ENCODE measurements around the gene TSC22D1. TPM values are rescaled to one million over a fixed set of nuclear protein-coding genes. Genes with fewer than 3 reads are reported as not detected.
A peak's percentile ranks its signal among the peaks of the same experiment; 100 is the strongest.

TSC22D1 gene
- total and polyA plus RNA-seq, 3 experiments from 2014 or later, result 8.5 to 10.3 (median 10.0) TPM

DNA sequence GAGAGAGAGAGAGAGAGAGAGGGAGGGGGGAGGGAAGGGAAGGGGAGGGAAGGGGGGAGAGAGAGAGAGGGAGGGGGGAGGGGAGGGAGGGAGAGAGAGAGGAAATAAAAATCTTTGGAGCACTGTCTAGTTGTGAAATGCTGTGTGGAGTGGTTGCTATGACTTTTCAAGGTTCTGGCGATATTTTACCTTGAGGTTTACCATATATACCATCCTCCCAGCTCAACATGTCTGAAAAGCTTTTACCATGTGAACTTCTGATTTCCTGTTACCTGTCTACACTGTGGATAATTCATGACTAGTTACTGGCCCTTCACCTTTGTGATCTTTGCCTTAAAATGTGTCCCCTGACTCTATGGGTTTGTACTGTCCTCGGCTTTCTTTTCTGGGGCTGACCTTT lies 164.3 kb downstream of the TSC22D1 start:
- CTCF ChIA-PET, result no interaction called here
- Histone ChIP-seq H3K36me3 (ENCODE audit: insufficient read depth, low read length) (no peaks in the 10 kb centered on the region), H3K27me3 (ENCODE audit: insufficient read depth, low read length, poor library complexity, severe bottlenecking) (no peaks in the 10 kb centered on the region), H3K9me3 (ENCODE audit: low read length) (no peaks in the 10 kb centered on the region), H3K4me1 (ENCODE audit: insufficient read depth, low read length) (no peaks in the 10 kb centered on the region), H3K27ac (ENCODE audit: low read depth, low read length) (no peak overlapping the region), H3K4me3 (ENCODE audit: low read length) (no peak overlapping the region)
- Mint-ChIP-seq H3K27ac (no peak overlapping the region), H3K27me3 (peaks cover 1 to 9% of the 10 kb centered on the region in 2 donors), H3K4me1 (no peaks in the 10 kb centered on the region), H3K4me3 (no peak overlapping the region), H3K36me3 (no peaks in the 10 kb centered on the region), H3K9me3 (no peaks in the 10 kb centered on the region)
- POLR2A ChIA-PET, result no interaction called here
- DNase-seq, result no peak

GRCh38 chr13:44410328-44410859 lies 165.7 kb downstream of the TSC22D1 start:
- Mint-ChIP-seq H3K36me3 (no peaks in the 10 kb centered on the region), H3K27me3 (peaks cover 1 to 5% of the 10 kb centered on the region in 2 donors), H3K4me3 (peak overlapping the region in 1 of 7 donors; percentile 1), H3K4me1 (no peaks in the 10 kb centered on the region), H3K27ac (no peak overlapping the region), H3K9me3 (no peaks in the 10 kb centered on the region)
- no peaks in the 10 kb centered on the region for H3K36me3 ChIP-seq (ENCODE audit: insufficient read depth, low read length)
- DNase-seq, result no peak
- H3K27me3 ChIP-seq (ENCODE audit: insufficient read depth, low read length, poor library complexity, severe bottlenecking), result no peaks in the 10 kb centered on the region
- no peaks in the 10 kb centered on the region for H3K4me1 ChIP-seq (ENCODE audit: insufficient read depth, low read length)
- no peaks in the 10 kb centered on the region for H3K9me3 ChIP-seq (ENCODE audit: low read length)
- no peak overlapping the region for H3K27ac ChIP-seq (ENCODE audit: low read depth, low read length)
- ChIA-PET CTCF (no interaction called here), POLR2A (no interaction called here)
- no peak overlapping the region for H3K4me3 ChIP-seq (ENCODE audit: low read length)

DNA sequence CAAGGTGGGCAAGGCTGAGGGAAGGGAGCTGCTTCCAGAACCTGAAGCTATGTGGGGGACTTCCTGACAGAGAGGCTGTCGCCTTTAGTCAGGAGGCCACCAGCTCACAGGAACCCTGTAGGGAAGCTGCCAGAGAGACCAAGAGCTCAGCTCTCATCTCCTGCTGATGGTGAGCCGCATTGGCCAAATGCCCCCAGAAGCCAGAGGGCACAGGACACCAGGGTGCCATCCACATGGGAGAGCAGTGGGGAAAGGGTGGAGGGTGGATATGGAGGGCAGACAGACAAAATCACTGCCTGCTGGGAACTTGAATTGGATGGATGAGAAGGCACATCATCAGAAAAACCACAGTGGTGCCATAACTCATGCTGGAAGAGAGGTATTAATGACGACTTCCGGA lies 166.5 kb downstream of the TSC22D1 start:
- no peak for DNase-seq
- H3K4me1 ChIP-seq (ENCODE audit: insufficient read depth, low read length), result no peaks in the 10 kb centered on the region
- Mint-ChIP-seq H3K4me1 (no peaks in the 10 kb centered on the region), H3K36me3 (no peaks in the 10 kb centered on the region), H3K27me3 (peaks cover 1 to 9% of the 10 kb centered on the region in 2 donors), H3K4me3 (no peak overlapping the region), H3K27ac (no peak overlapping the region), H3K9me3 (no peaks in the 10 kb centered on the region)
- ChIA-PET CTCF (no interaction called here), POLR2A (no interaction called here)
- no peak overlapping the region for H3K27ac ChIP-seq (ENCODE audit: low read depth, low read length)
- no peaks in the 10 kb centered on the region for H3K9me3 ChIP-seq (ENCODE audit: low read length)
- no peaks in the 10 kb centered on the region for H3K36me3 ChIP-seq (ENCODE audit: insufficient read depth, low read length)
- H3K4me3 ChIP-seq (ENCODE audit: low read length), result no peak overlapping the region
- H3K27me3 ChIP-seq (ENCODE audit: insufficient read depth, low read length, poor library complexity, severe bottlenecking), result no peaks in the 10 kb centered on the region

DNA sequence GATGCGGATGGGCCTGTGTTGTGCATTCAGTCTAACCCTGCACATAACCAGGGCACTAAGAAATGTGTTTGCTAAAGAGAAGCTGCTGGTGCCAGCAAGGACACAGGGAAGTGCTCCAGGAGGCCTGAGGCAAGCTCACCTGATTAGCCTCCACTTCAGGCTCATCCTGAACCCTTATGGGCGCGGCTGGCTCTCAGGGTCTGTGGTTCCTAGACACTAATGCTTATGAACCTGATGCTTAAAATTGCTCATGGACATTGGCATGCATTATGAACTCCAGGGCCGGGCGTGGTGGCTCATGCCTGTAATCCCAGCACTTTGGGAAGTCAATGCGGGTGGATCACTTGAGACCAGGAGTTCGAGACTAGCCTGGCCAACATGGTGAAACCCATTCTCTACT lies 168.2 kb downstream of the TSC22D1 start:
- H3K27me3 Mint-ChIP-seq, result peaks cover 0 to 17% of the 10 kb centered on the region in 2 donors
- H3K4me1 ChIP-seq (ENCODE audit: insufficient read depth, low read length), result no peaks in the 10 kb centered on the region
- no peak for DNase-seq
- no peak overlapping the region for H3K27ac ChIP-seq (ENCODE audit: low read depth, low read length)
- no peak overlapping the region for H3K4me3 ChIP-seq (ENCODE audit: low read length)
- no peaks in the 10 kb centered on the region for H3K4me1 Mint-ChIP-seq
- no peak overlapping the region for H3K27ac Mint-ChIP-seq
- H3K27me3 ChIP-seq (ENCODE audit: insufficient read depth, low read length, poor library complexity, severe bottlenecking), result no peaks in the 10 kb centered on the region
- no peak overlapping the region for H3K4me3 Mint-ChIP-seq
- H3K36me3 Mint-ChIP-seq, result no peaks in the 10 kb centered on the region
- no peaks in the 10 kb centered on the region for H3K9me3 Mint-ChIP-seq
- CTCF ChIA-PET, result no interaction called here
- POLR2A ChIA-PET, result no interaction called here
- no peaks in the 10 kb centered on the region for H3K36me3 ChIP-seq (ENCODE audit: insufficient read depth, low read length)
- H3K9me3 ChIP-seq (ENCODE audit: low read length), result no peaks in the 10 kb centered on the region

DNA sequence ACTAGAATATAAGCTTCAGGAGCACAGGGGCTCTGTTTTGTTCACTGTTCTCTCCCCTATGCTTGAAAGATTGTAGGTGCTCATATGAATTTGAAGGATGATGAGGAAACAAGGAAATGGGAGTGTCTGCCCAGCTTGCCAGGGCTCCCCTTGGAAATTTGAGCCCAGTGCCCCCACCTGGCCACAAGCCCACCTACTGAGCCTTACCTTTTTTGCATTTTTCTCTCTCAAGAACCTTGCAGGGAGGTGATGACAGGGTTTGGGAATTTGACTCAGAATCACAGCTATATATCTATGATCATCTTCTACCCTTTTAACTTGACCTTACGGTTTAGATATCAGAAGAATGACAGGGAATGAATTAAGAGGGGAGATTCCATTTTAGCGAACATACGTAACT lies 168.8 kb downstream of the TSC22D1 start:
- H3K27ac Mint-ChIP-seq, result no peak overlapping the region
- Histone ChIP-seq H3K4me3 (ENCODE audit: low read length) (no peak overlapping the region), H3K27ac (ENCODE audit: low read depth, low read length) (no peak overlapping the region), H3K27me3 (ENCODE audit: insufficient read depth, low read length, poor library complexity, severe bottlenecking) (no peaks in the 10 kb centered on the region), H3K4me1 (ENCODE audit: insufficient read depth, low read length) (no peaks in the 10 kb centered on the region), H3K36me3 (ENCODE audit: insufficient read depth, low read length) (no peaks in the 10 kb centered on the region), H3K9me3 (ENCODE audit: low read length) (no peaks in the 10 kb centered on the region)
- DNase-seq, result no peak
- ChIA-PET POLR2A (no interaction called here), CTCF (no interaction called here)
- no peaks in the 10 kb centered on the region for H3K36me3 Mint-ChIP-seq
- peaks cover 0 to 17% of the 10 kb centered on the region in 2 donors for H3K27me3 Mint-ChIP-seq
- no peaks in the 10 kb centered on the region for H3K9me3 Mint-ChIP-seq
- no peak overlapping the region for H3K4me3 Mint-ChIP-seq
- H3K4me1 Mint-ChIP-seq, result no peaks in the 10 kb centered on the region

DNA sequence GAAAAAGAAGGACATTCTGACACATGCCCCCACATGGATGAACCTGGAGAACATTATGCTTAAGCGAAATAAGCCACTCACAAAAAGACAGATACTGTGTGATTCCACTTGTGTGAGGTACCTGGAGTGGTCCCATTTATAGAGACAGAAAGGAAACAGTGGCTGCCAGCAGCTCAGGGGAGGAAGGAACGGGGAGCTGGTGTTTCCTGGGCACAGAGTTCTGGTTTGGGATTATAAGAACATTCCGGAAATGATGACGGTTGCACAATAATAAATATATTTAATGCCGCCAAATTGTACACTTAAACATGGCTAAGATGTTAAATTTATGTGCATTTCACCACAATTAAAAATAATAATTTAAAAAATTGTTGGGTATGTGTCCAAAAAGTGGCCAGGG lies 169.5 kb downstream of the TSC22D1 start:
- no peaks in the 10 kb centered on the region for H3K36me3 Mint-ChIP-seq
- Histone ChIP-seq H3K27ac (ENCODE audit: low read depth, low read length) (no peak overlapping the region), H3K27me3 (ENCODE audit: insufficient read depth, low read length, poor library complexity, severe bottlenecking) (no peaks in the 10 kb centered on the region), H3K4me3 (ENCODE audit: low read length) (no peak overlapping the region), H3K9me3 (ENCODE audit: low read length) (no peaks in the 10 kb centered on the region), H3K4me1 (ENCODE audit: insufficient read depth, low read length) (no peaks in the 10 kb centered on the region), H3K36me3 (ENCODE audit: insufficient read depth, low read length) (no peaks in the 10 kb centered on the region)
- peaks cover 0 to 17% of the 10 kb centered on the region in 2 donors for H3K27me3 Mint-ChIP-seq
- no peak overlapping the region for H3K27ac Mint-ChIP-seq
- DNase-seq, result no peak
- POLR2A ChIA-PET, result no interaction called here
- CTCF ChIA-PET, result no interaction called here
- no peaks in the 10 kb centered on the region for H3K9me3 Mint-ChIP-seq
- H3K4me3 Mint-ChIP-seq, result no peak overlapping the region
- H3K4me1 Mint-ChIP-seq, result no peaks in the 10 kb centered on the region

DNA sequence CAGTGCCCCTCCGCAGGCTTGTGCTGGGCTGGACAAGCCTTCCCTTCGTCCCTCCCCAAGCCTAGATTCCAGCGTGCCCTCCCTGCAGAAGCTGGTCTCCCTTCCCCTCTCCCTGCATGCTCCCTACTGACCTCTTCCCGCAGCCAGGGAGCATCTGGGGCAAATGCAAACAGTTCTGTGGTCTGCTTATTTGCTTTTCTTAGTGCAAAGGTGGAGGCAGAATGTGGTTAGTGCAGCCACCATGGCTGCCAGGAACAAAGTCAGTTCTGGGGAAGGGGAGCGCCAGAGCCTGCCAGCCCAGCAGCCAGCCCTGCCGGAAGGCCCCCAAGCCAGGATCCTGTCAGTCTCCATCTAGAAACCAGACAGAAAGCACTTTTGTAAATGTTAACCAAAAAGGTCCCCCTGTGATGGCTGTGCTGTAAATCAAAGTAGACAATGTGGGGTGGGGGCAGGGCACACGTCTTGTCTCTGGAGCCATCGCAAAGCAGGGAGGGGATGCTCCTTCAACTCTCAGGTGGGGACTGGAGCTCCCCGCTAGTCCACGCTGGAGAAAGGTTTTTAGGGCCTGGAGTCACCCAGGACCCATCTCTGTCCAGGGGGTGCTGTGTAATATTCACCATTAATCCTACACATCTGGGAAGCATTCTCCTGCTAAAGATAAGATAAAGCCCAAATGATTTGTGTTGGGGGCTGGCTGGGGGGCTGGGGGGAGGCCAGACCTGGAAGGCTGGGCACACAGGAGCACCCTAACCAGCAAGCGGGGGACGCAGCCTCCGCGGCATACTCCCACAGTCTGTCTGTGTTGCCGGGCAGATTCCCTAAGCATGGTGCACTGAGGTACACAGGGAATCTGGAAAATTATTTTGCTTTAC lies 171.6 kb downstream of the TSC22D1 start:
- H3K4me1 Mint-ChIP-seq, result no peaks in the 10 kb centered on the region
- peaks cover 3 to 12% of the 10 kb centered on the region in 2 donors for H3K27me3 Mint-ChIP-seq
- DNase-seq, result no peak
- no peaks in the 10 kb centered on the region for H3K9me3 Mint-ChIP-seq
- H3K9me3 ChIP-seq (ENCODE audit: low read length), result no peaks in the 10 kb centered on the region
- no peaks in the 10 kb centered on the region for H3K36me3 Mint-ChIP-seq
- H3K4me3 Mint-ChIP-seq, result no peak overlapping the region
- no peaks in the 10 kb centered on the region for H3K36me3 ChIP-seq (ENCODE audit: insufficient read depth, low read length)
- H3K27me3 ChIP-seq (ENCODE audit: insufficient read depth, low read length, poor library complexity, severe bottlenecking), result no peaks in the 10 kb centered on the region
- no peaks in the 10 kb centered on the region for H3K4me1 ChIP-seq (ENCODE audit: insufficient read depth, low read length)
- H3K4me3 ChIP-seq (ENCODE audit: low read length), result no peak overlapping the region
- ChIA-PET POLR2A (no interaction called here), CTCF (no interaction called here)
- no peak overlapping the region for H3K27ac ChIP-seq (ENCODE audit: low read depth, low read length)
- peak overlapping the region in 2 of 8 donors; percentile 33 to 54 for H3K27ac Mint-ChIP-seq

GRCh38 chr13:44403461-44404056 lies 172.6 kb downstream of the TSC22D1 start:
- peaks cover 3 to 12% of the 10 kb centered on the region in 2 donors for H3K27me3 Mint-ChIP-seq
- H3K27me3 ChIP-seq (ENCODE audit: insufficient read depth, low read length, poor library complexity, severe bottlenecking), result no peaks in the 10 kb centered on the region
- no peaks in the 10 kb centered on the region for H3K9me3 Mint-ChIP-seq
- ChIA-PET CTCF (no interaction called here), POLR2A (no interaction called here)
- H3K4me1 Mint-ChIP-seq, result no peaks in the 10 kb centered on the region
- DNase-seq, result no peak
- H3K4me3 ChIP-seq (ENCODE audit: low read length), result no peak overlapping the region
- H3K4me3 Mint-ChIP-seq, result no peak overlapping the region
- no peaks in the 10 kb centered on the region for H3K9me3 ChIP-seq (ENCODE audit: low read length)
- no peaks in the 10 kb centered on the region for H3K36me3 Mint-ChIP-seq
- no peak overlapping the region for H3K27ac ChIP-seq (ENCODE audit: low read depth, low read length)
- H3K4me1 ChIP-seq (ENCODE audit: insufficient read depth, low read length), result no peaks in the 10 kb centered on the region
- H3K36me3 ChIP-seq (ENCODE audit: insufficient read depth, low read length), result no peaks in the 10 kb centered on the region
- H3K27ac Mint-ChIP-seq, result peak overlapping the region in 1 of 8 donors; percentile 71

Measured in CD8-positive, alpha-beta memory T cell (primary cell).